Retinal pigment epithelial cell (primary cell): Measurements from ENCODE around the gene ZNF750.

Source experiments
- DNase-seq: peaks from one replicate; pipeline ENCODE4 v3.0.0-alpha.2; 2010; ENCODE audit warnings: low read depth
- H3K4me3 ChIP-seq: 2 replicates; pipeline ENCODE4 v1.5.1; 2011; ENCODE audit warnings: mild to moderate bottlenecking, low read length, control low read depth, moderate library complexity
- CTCF ChIP-seq: conservative IDR thresholded peaks from 2 replicates; pipeline ENCODE4 v1.5.1; 2011; ENCODE audit warnings: low read depth, low read length, control low read depth, inconsistent platforms

Gene ZNF750

GRCh38 chr17:82871776-82872561 is 32.1 kb upstream of the ZNF750 start:
- H3K4me3 ChIP-seq = no peak overlapping the region
- no peak for TF ChIP-seq CTCF
- DNase-seq = no peak

DNA sequence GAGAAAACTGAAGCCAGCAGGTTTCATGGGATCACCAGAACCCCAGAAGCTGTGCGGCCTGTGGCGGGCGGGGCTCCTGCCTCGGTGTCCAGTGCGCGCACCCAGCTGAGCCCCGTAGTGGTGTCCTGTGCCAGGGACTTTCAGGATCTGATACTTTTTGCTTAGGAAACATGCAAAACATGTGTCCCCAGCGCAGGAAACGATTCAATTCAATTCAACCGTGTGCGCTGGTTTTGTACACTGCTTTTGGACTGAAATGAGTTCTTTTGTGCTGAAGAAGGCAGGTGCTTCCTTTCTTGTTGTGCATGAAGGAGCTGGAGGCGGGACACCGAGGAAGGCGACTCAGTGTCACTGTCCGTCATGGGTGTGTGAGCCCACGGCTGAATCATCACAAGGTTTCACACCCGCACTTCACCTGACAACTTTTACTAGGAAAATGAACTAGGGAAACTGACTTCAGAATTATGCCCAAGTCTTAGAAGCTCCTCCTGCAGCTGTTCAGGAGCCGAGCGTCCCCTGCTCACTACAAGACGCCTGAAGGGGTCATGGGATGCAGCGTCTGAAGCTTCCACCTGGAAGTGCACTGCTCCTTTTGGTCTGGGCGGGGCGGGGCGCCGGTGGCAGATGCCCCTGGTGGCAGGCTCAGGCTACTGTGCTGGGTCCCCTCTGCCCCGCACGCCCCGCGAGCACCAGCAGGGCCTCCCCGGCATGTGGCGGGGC is 31.4 kb upstream of the ZNF750 start:
- DNase-seq = no peak
- TF ChIP-seq CTCF = no peak
- no peak overlapping the region for H3K4me3 ChIP-seq

DNA sequence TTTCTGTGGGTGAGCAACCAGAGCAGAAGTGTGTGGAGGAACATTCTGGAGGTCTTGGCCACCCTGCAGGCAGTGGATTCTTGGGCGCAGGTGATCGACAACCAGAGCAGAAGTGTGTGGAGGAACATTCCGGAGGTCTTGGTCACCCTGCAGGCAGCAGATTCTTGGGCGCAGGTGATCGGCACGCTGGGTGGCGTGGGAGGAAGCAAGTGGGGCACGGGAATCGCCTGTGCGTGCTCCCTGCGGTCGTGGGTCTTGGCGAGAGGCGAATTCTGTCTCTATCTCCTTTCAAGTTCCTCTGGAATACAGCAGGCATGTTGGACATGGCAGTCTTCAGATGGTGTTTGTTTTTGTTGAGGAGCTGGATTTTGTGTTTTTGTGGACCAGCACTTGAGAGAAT is 30.7 kb upstream of the ZNF750 start:
- no peak for TF ChIP-seq CTCF
- no peak overlapping the region for H3K4me3 ChIP-seq
- no peak for DNase-seq

DNA sequence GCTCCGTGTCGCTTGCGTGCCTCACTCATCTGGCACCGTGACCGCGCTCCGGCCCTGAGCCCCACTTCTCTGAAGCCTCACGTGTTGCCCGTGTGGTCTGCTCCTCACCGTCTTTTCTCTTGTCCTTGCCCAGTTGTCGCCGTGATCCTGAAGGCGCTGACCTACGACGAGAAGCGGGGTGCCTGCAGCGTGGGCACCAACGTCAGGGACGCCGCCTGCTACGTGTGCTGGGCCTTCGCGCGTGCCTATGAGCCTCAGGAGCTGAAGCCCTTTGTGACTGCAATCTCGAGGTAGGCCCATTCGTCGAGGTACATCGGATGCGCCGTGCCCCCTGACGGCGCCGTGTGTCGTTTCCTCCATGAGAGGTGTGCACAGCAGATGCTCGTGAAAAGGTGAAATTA is 30.3 kb upstream of the ZNF750 start:
- TF ChIP-seq CTCF = no peak
- no peak for DNase-seq
- H3K4me3 ChIP-seq = no peak overlapping the region

DNA sequence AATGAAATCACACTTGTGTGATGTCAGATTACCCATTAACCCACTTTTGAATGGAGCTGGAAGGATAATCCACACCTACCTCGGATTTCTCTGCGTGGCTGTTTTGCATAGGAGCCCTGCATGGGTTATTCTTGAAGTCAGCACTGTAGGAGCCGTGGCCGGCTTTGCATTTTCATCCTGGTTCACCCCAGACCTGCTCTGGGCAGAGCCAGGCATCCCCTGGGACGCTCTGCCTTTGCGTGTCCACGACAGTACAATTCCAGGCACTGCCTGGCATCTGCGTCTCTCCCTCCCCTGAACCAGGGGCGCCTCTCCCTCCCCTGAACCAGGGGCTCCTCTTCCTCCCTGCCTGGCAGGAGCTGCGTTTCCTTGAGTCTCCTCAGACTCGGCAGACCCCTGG is 29.7 kb upstream of the ZNF750 start:
- no peak for TF ChIP-seq CTCF
- no peak overlapping the region for H3K4me3 ChIP-seq
- no peak for DNase-seq

DNA sequence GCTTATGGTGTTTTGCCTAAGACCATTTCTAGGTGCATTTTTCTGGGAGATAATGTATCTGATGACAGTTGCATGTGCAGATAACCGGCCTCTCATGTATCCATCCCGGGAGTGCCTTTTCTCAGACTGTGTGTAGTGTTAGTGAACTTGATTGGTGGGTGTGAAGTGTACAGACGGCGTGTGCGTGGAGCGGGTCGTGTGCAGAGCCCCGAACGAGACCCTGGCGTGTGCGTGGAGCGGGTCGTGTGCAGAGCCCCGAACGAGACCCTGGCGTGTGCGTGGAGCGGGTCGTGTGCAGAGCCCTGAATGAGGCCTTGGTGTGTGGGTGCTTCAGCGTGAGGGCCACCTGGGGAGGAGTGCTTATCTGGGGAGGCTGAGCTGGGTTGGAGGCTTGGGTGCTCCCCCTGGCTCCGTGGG is 28.9 kb upstream of the ZNF750 start:
- H3K4me3 ChIP-seq = no peak overlapping the region
- no peak for DNase-seq
- no peak for TF ChIP-seq CTCF

DNA sequence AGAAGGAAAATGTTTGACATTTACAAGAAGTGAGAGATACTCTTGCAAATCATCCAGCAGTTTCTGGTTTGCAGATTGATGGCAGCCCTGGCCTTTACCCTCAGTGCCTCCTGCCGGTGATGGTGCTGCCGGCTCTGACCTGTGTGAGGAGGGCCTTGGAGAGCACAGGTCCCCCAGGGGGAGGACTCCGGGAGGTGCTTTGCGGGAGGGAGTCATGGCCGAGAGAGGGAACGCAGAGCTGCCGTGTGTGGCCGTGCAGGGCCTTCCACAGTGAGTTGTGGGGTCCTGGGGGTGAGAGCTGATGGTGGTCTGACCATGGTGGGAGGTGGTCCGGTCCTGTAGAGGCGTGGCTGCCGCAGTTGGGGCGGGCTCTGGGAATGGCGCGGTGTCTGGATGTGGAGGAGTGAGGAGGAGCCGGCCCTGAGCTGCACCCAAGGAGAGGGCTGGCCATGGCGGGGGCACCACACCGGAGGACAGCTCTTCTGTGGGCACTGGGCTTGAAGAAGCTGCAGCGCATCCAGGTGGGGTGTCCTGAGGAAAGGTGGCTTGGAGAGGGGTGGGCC is 28.0 kb upstream of the ZNF750 start:
- H3K4me3 ChIP-seq = no peak overlapping the region
- no peak for DNase-seq
- no peak for TF ChIP-seq CTCF
